Activated CD8-positive, alpha-beta memory T cell treated with anti-CD3 and anti-CD28 coated beads for 48 hours (primary cell): ENCODE measurements around the gene ATXN1.

Source experiments
- DNase-seq, 3 experiments: peaks; one replicate each; pipeline ENCODE4 v3.0.0-alpha.2; 2020; ENCODE audit warnings: low read depth in 2 of 3, low spot score in 2 of 3

Gene ATXN1

DNA sequence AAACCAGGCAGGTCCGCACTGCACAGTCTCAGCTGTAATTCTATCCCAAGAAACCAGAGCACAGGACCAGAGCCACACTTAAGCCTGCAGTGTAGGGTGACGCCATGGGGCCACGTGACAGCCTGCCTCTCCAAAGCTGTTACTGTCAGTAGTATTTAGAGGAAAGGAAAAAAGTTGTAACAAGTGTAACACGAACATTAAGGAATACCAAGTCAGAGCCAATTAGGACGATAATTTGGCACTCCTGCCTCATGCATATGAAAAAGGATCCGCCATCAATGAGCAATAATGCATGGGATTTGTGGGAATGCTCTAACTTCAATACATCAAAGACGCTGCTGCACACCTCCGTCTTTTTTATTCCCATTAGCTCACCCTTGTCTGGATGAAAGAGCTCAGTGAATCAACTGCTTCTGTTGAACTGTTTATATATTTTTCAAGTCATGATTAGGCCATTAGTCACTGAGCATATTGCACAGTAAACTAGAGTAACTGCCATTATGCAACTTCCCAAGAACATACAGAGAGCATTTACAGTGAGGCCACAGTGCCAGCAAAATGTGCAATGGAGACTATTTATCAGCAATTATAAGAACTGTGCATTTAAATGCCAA lies 79.9 kb downstream of the ATXN1 start:
- no peak for DNase-seq

DNA sequence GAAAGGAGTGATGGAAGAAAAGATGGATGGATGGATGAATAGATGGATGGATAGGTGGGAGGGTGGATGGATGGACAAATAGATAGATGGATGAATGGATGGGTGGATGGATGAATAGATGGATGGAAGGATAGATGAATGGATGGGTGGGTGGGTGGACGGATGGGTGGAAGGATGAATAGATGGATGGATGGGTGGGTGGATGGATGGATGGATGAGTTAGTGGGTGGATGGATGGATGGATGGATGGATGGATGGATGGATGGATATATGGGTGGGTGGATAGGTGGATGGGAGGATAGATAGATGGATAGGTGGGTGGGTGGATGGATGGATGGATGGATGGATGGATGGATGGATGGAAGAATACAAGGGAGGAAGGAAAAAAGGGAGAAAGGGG lies 82.2 kb downstream of the ATXN1 start:
- no peak for DNase-seq

DNA sequence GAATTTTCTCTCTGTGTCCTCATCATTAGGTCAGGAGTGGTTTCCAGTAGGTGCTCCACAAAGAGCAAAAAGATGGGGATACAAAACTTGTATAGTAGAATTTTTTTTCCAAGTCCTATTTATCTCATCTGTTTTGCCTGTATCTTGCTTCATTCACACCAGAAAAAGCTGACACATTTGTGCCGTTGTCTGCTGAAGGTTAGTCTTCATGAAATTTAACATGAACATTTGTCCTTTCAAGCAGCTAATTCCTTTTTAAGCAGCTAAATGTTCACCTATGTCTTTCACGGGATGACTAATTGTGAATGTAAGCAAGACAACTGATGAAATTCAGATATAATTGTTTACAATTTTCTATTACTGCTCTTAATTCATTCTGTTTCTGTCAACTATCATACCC lies 83.8 kb downstream of the ATXN1 start:
- no peak for DNase-seq

DNA sequence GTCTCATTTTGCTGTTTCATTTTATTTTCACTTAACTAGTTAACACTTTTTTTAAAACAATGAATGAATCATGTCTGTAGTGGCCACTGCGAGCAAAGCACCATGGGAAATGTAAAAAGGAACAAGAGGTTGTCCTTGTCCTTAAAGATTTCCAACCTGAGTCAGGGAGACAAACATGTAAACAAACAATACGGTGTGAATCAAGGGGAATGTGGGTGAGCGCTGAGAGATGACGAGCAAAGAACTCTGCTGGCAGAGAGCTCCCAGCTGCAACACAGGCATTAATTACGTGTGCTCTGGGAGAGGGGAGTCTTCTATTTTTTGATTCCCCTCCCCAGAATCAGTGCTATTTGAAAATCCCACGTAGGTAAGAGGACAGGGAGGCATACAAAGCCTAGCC lies 84.3 kb downstream of the ATXN1 start:
- DNase-seq, result no peak

DNA sequence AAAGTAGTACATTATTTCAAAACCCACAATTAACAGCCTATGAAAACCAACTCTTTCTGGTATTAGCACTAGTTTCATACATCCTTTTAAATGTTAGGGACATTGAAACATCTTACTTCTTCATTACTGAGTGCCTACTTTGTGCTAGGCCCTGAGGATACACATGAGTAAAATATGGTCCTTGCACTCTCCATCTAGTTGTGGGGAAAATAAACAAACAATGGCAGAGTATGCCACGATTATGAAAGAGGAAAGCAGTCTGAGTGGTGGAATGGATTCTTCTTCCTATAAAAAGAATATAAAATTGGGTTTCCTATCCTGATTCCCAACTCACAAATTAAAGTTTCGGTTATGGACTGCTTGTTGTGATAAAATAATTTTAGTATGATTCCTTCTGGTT lies 84.9 kb downstream of the ATXN1 start:
- no peak for DNase-seq

DNA sequence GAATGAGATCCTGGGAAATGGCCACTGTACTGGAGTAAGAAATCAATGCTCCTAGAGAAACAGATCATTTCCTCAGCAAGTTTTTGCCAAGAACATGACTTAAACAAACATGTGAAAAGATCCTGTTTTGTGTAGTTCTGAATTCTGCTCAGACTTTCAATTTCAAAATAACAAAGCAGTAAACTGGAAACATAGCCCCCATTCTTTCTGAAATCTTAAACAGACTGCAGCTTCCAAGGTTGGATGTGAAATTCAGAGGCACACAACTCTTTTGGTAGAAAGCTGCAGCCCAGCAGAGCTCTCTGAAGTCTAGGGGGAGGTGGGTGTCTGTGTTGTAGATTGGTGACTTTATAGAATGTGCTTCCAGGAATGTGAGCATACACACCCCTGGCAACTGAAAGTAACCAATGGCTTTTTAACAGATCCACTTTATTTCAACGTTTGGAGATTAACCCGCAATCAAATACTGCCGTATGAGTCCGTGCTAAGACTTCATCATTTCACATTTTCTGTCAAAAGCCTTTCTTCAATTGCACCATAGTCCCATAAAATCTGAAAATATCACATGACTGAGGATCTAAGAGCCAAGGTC lies 86.4 kb downstream of the ATXN1 start:
- DNase-seq, result no peak

DNA sequence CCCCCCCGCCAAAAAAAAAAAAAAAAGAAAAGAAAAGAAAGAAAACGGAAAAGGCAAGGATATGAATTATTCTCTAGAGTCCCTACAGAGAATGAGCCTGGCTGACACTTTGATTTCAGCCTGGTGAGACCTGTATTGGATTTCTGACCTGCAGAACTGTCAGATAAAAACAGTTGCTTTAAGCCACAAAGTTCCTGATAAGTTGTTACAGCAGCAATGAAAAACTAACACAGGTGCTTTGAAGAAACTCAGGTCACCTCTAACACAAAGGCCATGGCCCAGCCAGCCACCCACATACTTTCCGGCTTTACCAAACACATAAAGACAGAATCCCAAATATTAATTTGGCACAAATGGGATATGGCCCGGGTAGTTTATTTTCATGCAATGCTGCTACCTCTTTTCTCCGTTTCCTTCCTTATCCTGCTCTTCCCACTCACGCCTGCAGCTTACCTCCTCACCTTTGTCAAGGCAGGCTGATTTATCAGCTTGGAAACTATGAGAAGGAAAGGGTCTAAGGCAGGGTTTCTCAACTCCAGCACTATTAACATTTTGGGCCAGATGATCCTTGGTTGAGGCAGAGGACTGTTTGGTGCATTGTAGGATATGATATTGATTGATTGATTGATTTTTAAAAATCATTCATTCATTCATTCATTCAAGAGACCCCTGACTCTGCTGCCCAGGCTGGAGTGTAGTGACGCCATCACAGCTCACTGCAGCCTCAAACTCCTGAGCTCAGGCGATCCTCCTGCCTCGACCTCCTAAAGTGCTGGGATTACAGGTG lies 88.1 kb downstream of the ATXN1 start:
- no peak for DNase-seq

DNA sequence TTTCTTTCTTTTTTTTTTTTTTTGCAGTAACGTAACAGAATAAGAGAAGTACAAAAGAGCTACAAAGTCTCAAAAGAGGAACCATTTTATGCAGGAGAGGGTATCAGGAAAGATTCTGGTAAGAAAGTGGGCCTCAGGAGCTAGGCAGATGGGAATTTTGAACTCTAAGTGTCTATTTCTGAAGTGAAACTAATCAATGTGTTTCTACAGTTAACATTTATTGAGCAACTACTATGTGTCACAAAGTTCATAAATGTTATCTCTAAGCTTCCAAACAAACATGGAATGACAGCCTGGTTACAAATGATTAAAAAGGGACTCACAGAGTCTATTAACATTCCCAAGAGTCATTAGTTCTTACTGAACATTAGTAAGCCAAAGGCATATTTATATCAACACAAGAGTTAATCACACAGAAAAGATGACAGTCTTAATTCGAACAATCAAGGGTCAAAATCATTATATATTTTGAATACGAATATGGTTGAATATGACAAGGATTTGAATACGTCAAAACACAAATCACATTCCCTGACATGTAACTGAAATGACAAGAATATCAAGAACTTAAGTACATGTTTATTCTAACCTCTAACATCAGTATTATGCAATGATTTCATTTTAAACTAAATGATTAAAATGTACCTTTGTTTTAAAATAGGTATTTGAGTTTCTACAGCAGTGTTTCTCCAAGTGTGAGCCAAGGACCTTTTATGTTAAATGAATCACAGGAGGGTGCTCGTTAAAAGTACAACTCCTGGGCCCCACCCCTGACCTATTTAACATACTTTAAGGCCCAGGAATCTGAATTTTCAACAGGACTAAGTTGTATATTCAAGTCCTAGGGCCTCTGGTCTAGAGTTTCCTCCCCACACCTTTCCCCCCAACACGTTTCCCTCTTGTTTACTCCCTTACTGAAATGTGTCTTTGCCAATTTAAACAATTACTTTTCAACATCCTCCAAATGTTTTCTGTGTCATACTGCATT lies 89.7 kb downstream of the ATXN1 start:
- no peak for DNase-seq

DNA sequence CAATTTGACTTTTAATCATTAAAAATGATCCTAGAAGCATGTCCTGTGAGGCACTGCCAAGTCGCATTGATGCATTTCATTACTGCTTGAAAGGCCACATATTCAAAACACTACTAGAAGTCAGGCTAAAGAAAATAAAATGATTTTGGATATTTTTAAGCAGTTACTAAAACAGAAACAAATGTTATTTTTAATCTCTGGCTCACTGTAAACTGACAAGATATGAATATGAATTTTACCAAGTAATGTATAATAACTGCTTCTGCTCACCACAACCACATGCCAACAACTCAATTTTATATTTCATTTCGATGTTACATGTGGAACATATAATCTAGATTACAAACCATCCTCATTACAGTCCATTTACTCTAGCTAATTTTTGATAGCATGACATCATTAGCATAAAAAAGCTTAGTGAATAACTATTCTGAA lies 90.6 kb downstream of the ATXN1 start:
- no peak for DNase-seq

DNA sequence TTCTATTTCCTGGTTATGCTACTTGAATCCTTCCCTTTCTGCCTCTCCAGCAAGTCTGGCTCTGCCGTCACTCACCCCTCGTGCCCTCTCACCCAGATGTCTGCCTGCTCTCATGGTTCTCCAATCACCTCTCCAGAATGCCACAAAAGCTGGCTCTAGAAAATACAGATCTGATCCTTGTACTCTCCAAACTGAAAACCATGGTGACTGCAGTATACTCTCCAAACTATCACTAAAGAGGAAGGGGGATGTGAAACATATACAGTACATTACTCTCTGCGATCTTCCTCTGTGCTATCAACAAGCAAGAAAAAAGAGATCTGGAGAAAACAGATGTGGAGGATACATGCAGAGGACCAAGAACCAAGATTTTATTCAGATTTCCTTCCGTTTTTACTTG lies 91.1 kb downstream of the ATXN1 start:
- DNase-seq, result no peak

DNA sequence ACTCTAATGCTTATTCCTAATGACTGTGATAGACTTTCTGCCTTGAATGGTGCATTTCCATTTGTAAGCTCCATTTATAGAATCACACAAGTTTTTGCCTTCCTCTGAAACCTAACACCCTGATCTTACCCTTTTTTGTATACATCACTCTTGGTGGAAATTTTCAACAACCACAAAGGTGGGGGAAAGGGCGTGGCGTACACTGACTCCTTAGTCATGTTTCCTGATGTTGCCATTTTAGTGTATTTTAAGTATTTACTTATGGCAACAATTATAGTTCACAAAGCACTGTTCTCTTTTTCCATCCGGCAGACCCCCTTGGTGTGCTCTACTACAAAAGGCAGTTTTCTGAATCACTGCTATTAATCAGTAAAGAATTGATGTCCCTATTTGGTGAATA lies 92.0 kb downstream of the ATXN1 start:
- peak in 1 of 3 experiments; percentile 38 for DNase-seq

DNA sequence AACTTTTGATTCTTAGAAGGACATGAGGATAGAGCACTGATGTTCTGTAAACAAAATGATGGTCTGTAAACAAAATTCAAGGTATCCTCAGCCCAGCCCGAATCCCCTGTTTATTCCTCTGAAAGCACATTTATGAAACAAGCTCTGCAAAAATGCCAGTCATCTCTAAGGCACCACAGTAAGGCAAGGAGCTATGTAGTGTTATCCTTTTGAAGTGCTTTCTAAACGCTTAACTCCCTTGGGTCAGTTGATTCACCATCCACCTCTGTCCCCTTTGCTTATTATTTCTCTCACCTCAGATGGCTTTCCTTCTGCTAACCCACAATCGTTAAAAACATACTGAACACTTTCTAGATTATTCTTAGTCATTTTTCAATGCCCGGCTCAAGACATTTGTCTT lies 93.8 kb downstream of the ATXN1 start:
- no peak for DNase-seq

DNA sequence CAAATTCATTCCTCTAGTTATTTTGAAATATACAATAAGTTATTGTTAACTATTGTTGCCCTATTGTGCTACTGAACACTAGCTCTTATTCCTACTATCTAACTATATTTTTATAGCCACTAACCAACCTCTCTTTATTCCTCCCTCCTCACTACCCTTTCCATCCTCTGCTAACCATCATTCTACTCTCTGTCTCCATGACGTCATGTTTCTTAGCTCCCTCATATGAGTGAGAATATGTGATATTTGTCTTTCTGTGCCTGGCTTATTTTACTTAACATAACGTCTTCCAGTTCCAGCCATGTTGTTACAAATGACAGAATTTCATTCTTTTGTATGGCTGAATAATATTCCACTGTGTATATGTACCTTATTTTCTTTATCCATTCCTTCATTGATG lies 95.3 kb downstream of the ATXN1 start:
- no peak for DNase-seq

DNA sequence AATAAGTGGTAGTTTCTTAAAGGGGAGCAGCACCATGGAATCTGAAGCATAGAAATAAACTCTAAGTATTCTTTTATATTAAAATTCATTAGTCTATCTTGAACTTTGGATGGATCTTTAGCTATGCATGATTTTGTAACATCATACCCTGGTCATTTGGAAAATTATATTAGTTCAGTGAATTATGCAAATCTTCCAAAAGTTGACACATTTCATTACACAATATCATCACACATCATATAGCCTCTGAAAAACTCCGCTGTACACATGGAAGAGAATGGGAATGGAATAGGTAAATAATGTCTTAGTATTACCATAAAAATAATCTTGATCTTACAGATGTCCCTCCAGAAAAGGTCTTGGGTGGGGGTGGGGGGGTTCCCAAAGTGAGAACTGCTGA lies 96.1 kb downstream of the ATXN1 start:
- DNase-seq, result no peak

DNA sequence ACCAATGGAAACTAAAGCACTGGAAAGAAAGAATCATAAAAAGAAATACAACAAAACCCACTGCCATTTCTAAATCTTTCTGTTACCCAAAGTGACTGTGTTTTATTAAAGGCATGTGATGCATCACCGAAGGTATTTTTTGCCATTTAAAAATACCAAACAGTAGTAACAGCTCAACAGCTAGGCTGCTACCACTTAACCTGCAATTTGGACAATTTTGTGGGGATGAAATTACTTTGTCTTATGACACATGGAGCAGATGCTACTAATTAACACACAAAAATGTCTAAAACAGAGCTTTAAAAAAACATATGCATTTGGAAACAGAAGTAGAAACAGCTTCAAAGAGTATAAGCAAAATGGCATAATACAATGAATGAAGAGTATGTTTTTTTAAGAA lies 97.4 kb downstream of the ATXN1 start:
- DNase-seq, result no peak

DNA sequence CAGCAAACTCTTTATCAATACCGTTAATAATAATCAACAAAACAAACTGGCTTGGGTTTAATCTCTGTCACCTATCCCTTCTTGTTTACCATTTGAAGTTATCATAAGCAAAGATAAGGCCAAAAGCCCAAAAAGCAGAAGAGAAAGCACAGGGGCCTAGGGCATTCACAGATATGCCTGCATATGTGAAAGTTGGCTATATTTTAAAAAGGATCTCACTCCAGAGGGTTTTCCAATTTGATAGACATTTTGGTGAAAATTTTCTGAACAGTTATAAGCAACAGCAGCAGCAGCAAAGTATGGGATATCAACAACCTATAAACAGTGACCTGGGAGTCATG lies 101.1 kb downstream of the ATXN1 start:
- no peak for DNase-seq

DNA sequence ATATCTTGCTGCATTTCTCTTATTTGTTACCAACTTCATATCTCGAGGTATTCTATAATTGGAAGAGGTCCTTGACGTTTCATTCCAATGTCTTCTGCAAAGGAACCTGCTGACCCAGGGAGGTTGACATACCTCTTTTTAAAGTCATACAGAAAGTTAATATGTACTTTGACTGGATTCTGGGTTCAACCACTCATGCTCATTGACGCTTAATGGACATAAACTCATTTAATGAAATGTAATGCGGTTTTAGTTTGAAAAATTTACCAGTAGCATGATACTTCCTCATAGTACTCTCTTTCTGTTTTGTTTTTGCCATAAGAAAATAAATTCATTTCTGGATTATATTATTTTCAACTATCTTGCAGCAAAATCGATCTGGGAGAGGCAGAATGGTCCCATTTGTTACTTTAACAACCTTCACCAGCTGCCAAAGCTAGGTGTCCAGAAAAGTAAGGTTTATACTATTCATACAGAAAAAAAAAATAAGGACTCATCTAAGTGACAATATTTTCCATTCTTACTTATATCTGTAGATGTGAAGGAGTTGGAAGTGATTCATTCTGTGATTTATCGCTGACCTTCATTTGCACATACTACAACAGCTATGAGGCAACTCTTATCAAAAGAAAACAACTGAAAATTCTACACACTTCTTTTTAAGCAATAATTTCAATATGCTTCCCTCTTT lies 101.6 kb downstream of the ATXN1 start:
- DNase-seq, result no peak

DNA sequence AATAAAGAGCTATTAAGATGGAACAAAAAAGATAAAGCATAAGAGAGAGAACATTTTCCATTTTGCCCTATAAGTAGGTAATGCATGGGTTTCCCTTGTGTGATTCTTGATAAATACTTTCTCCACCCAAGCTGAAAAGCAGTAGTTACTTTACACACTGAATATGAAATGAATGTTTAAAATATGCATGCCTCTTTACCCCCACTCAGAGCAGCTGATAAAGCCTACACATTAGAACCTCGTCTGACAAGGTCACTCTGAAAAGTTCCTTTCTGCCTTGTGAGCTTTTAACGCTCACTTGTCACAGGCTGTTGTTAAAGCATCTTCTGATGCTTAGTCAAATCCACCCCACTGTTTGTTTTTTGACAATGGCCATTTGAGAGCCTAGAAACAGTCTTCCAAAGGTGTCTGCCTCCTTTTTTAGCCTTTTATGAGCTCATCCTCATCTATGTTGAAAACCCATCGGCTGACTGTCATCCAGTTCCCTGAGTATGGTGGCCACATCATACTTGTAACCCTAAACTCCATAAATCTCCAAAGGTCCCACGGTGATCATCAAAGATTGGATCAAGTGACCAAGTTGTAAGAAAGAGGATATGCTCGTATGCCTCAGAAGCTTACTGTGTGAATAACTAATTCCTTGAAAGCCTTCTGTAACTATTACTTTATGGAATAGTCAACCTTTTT lies 102.8 kb downstream of the ATXN1 start:
- no peak for DNase-seq

DNA sequence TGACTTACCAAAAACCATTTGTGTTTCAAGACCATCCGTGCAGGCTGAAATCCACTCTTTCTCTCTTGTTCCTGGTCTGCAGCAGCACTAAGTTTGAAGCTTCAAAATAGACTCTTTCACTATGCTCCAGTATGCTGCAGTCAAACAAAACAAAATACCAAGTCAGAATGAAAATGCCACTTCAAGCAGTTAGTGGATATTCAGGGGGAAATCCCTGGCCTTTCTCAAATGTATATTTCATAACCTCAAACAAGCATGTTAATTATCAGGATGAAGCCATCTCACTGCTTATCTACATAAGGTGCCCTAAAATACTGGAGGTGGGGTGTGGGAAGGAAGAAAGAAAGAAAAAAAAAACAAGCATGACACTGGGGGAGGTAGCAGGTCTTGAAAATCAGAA lies 103.5 kb downstream of the ATXN1 start:
- no peak for DNase-seq

DNA sequence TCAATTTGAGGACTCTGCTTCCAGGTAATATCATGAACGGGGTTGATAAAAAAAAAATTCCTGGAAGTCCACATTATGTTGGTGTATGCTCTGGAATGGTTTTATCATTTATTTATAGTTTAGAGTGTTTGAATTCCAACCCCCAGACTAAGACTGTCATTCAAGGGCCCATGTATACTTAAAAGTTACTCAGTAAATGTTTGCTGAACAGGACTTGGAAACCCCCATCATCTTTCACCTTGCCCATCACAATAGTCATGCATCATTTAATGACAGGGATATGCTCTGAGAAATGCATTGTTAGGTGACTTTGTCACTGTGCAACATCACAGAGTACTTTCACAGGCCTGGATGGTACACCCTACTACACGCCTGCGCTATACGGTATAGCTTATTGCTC lies 104.8 kb downstream of the ATXN1 start:
- DNase-seq, result no peak
